Esophagus squamous epithelium (tissue), 5 donors: Measurements from ENCODE around the gene EFS. TPM values are rescaled to one million over a fixed set of nuclear protein-coding genes. Genes with fewer than 3 reads are reported as not detected.
A peak's percentile ranks its signal among the peaks of the same experiment; 100 is the strongest.

Experiments used
- DNase-seq: peaks from one replicate; lab custom pipeline; 2025; lab: John Stamatoyannopoulos, UW
- H3K27ac ChIP-seq, 4 donors: fragments of 200-600 bp; sonication (generic); one replicate each; pipeline ENCODE4 v1.5.1; 2016 to 2019; ENCODE audit warnings: mild to moderate bottlenecking in 1 of 4
- H3K27me3 ChIP-seq, 4 donors: fragments of 200-600 bp; sonication (generic); 1 replicate in 3 of 4; 2 replicates in 1 of 4; pipeline versions ENCODE4 v1.5.1 to v1.6.0; 2017 to 2021; ENCODE audit warnings: antibody characterized with exemption in 1 of 4
- H3K36me3 ChIP-seq, 3 donors: fragments of 200-600 bp; sonication (generic); one replicate each; pipeline ENCODE4 v1.5.1; 2016 to 2019
- H3K4me1 ChIP-seq, 3 donors: fragments of 200-600 bp; sonication (generic); one replicate each; pipeline ENCODE4 v1.5.1; 2017 to 2019
- H3K4me3 ChIP-seq, 4 donors: fragments of 200-600 bp; sonication (generic); 1 replicate in 3 of 4; 2 replicates in 1 of 4; pipeline ENCODE4 v1.5.1; 2016 to 2019; ENCODE audit warnings: mild to moderate bottlenecking in 2 of 4, moderate library complexity in 1 of 4
- H3K9me3 ChIP-seq, 3 donors: fragments of 200-600 bp; sonication (generic); one replicate each; pipeline ENCODE4 v1.5.1; 2016 to 2019
- CTCF ChIP-seq, 6 experiments: fragments of 450-650 bp in 4 of 6; fragments of 200-600 bp in 2 of 6; sonication (generic) in 2 of 6; IDR thresholded peaks; one replicate each; pipeline ENCODE4 v1.5.1; 2016 to 2019; ENCODE audit warnings: antibody characterized with exemption in 6 of 6, mild to moderate bottlenecking in 4 of 6, moderate library complexity in 4 of 6
- POLR2A ChIP-seq, 4 donors: fragments of 450-650 bp; IDR thresholded peaks; one replicate each; pipeline ENCODE4 v1.6.1; 2017; ENCODE audit warnings: antibody characterized with exemption in 4 of 4, mild to moderate bottlenecking in 4 of 4, moderate library complexity in 3 of 4
- WGBS, 2 donors: methylation state at CpG; one replicate each; pipeline ENCODE4 v1.1.5; 2018; 5-methylcytosine and 5-hydroxymethylcytosine counted together
- intact Hi-C: fragments of 100-400 bp; cut with DNase I; formaldehyde crosslinking; loops from one replicate; pipeline ENCODE4 v1.15.0; 2022
- small RNA-seq, 4 donors: library from RNA; depleted of rRNA; stranded (forward); fragments of <200 nt; gene quantifications; one replicate each; pipeline ENCODE3, GENCODE V24; 2016
- total RNA-seq, 4 donors: library from RNA; depleted of rRNA; stranded (reverse); fragments of >200 nt; gene quantifications; one replicate each; pipeline ENCODE4 v1.1.0, GENCODE V29; 2016
- donor health status: DM: yes; HTN: yes; CAD: no.

EFS gene
- total RNA-seq, 4 donors from 2014 or later, result 17.8 to 34.4 (median 20.9) TPM

GRCh38 chr14:23308721-23309445, 56.1 kb downstream of the EFS start:
- peaks cover 20 to 54% (median 30%) of the 10 kb centered on the region in 3 donors for H3K4me1 ChIP-seq
- peak overlapping the region in 2 of 4 donors; percentile 74 to 81 for H3K4me3 ChIP-seq
- H3K27ac ChIP-seq, result peak overlapping the region in 3 of 4 donors; percentile 94 to 98 (median 95)
- no peaks in the 10 kb centered on the region for H3K27me3 ChIP-seq
- H3K36me3 ChIP-seq, result peaks cover 4 to 62% (median 6%) of the 10 kb centered on the region in 3 donors
- no peaks in the 10 kb centered on the region for H3K9me3 ChIP-seq
- TF ChIP-seq CTCF (IDR thresholded peaks at IDR 0.05), result no peak
- TF ChIP-seq POLR2A (IDR thresholded peaks at IDR 0.05), result no peak
- intact Hi-C loops, result no loop called here
- DNase-seq, result no peak
- 63 to 68% methylated on average over 14 of the region's 17 CpGs for WGBS, 2 donors

GRCh38 chr14:23307687-23308644, 57.0 kb downstream of the EFS start:
- Histone ChIP-seq H3K4me1 (peaks cover 20 to 58% (median 33%) of the 10 kb centered on the region in 3 donors), H3K27ac (peak overlapping the region; percentile 91 to 98 (median 94)), H3K9me3 (no peaks in the 10 kb centered on the region), H3K4me3 (peak overlapping the region; percentile 67 to 81 (median 72)), H3K36me3 (peaks cover 4 to 52% (median 6%) of the 10 kb centered on the region in 3 donors), H3K27me3 (no peaks in the 10 kb centered on the region)
- intact Hi-C loops, result no loop called here
- no peak for TF ChIP-seq POLR2A (IDR thresholded peaks at IDR 0.05)
- no peak for TF ChIP-seq CTCF (IDR thresholded peaks at IDR 0.05)
- DNase-seq, result no peak
- WGBS, 2 donors, result 50 to 70% methylated on average over 2 to 15 of the region's 22 CpGs

- H3K27ac ChIP-seq, result peak overlapping the region; percentile 91 to 98 (median 94)
- DNase-seq, result no peak
- 7 to 13% methylated on average over 5 of the region's 5 CpGs for WGBS, 2 donors
- H3K27me3 ChIP-seq, result no peaks in the 10 kb centered on the region
- H3K36me3 ChIP-seq, result peaks cover 4 to 44% (median 6%) of the 10 kb centered on the region in 3 donors
- TF ChIP-seq POLR2A (IDR thresholded peaks at IDR 0.05), result no peak
- intact Hi-C loops, result no loop called here
- H3K9me3 ChIP-seq, result no peaks in the 10 kb centered on the region
- H3K4me1 ChIP-seq, result peaks cover 20 to 66% (median 36%) of the 10 kb centered on the region in 3 donors
- peak overlapping the region; percentile 67 to 81 (median 72) for H3K4me3 ChIP-seq
These were observed 57.8 kb downstream of the EFS start for GRCh38 chr14:23307146-23307530.

- Histone ChIP-seq H3K27ac (peak within 1 kb of the TSS; percentile 91 to 98 (median 94)), H3K27me3 (no peaks in the 10 kb centered on the region), H3K9me3 (no peaks in the 10 kb centered on the region), H3K36me3 (peaks cover 4 to 39% (median 6%) of the 10 kb centered on the region in 3 donors), H3K4me1 (peaks cover 20 to 69% (median 36%) of the 10 kb centered on the region in 3 donors), H3K4me3 (peak within 1 kb of the TSS; percentile 67 to 81 (median 72))
- intact Hi-C loops, result no loop called here
- DNase-seq, result no peak
- peak in 1 of 6 experiments; percentile 13 for TF ChIP-seq CTCF (IDR thresholded peaks at IDR 0.05)
- TF ChIP-seq POLR2A (IDR thresholded peaks at IDR 0.05), result peak in 3 of 4 donors; percentile 43 to 76 (median 47)
- 1 to 4% methylated on average over 12 to 15 of the region's 24 CpGs for WGBS, 2 donors
These were observed 58.4 kb downstream of the EFS start, which contains the start of gene BCL2L2 for GRCh38 chr14:23306412-23307145. Gene BCL2L2, plus strand, starts transcription at chr14:23306833. Its CDS starts 935 bp downstream, at chr14:23307768.

Small RNA genes within 50 kb of the gene (small RNA-seq; reads per million reads assigned to genes)
- gene MIR208A, result 0 reads per million in 4 donors

Other genes with a start within 250 kb of the EFS start
- not detected for gene CEBPE, start 245.9 kb downstream of the EFS start, total RNA-seq
- gene SLC7A8, start 181.5 kb downstream of the EFS start, total RNA-seq, result 10 to 100 TPM; 22.2 to 58.0 (median 39.8) TPM
- not detected for gene RNF212B, start 127.2 kb downstream of the EFS start, total RNA-seq
- gene HOMEZ, start 79.0 kb downstream of the EFS start, total RNA-seq, result 10 to 100 TPM in 1 of 4 donors, 1 to 10 TPM in 3; 7.9 to 10.6 (median 9.5) TPM
- 1 to 10 TPM; 1.7 to 7.1 (median 3.4) TPM for gene PPP1R3E, start 62.3 kb downstream of the EFS start, total RNA-seq
- gene BCL2L2, start 58.3 kb downstream of the EFS start, total RNA-seq, result 10 to 100 TPM; 36.7 to 57.8 (median 47.4) TPM
- 10 to 100 TPM; 28.2 to 63.8 (median 51.3) TPM for gene PABPN1, start 43.7 kb downstream of the EFS start, total RNA-seq
- gene SLC22A17, start 12.3 kb downstream of the EFS start, total RNA-seq, result 1 to 10 TPM in 3 of 4 donors, under 1 TPM in 1; 0.88 to 9.2 (median 3.3) TPM
- gene IL25, start 7.6 kb upstream of the EFS start, total RNA-seq, result not detected
- gene CMTM5, start 11.9 kb upstream of the EFS start, total RNA-seq, result not detected
- gene MYH6, start 43.1 kb upstream of the EFS start, total RNA-seq, result not detected
- gene MYH7, start 70.5 kb upstream of the EFS start, total RNA-seq, result not detected
- 10 to 100 TPM in 3 of 4 donors, 1 to 10 TPM in 1; 9.5 to 43.3 (median 35.3) TPM for gene NGDN, start 104.5 kb upstream of the EFS start, total RNA-seq
- gene ZFHX2, start 186.6 kb upstream of the EFS start, total RNA-seq, result under 1 TPM; under 0.01 to 0.42 (median 0.20) TPM
- 10 to 100 TPM in 3 of 4 donors, 1 to 10 TPM in 1; 8.1 to 15.1 (median 13.8) TPM for gene THTPA, start 191.1 kb upstream of the EFS start, total RNA-seq
- gene AP1G2, start 202.6 kb upstream of the EFS start, total RNA-seq, result 100 to 1,000 TPM in 1 of 4 donors, 10 to 100 TPM in 3; 58.0 to 116 (median 68.6) TPM
- 1 to 10 TPM in 1 of 4 donors, under 1 TPM in 1, not detected in 2; 0.21 to 2.7 TPM for gene JPH4, start 213.6 kb upstream of the EFS start, total RNA-seq